ENCODE data around the gene CXorf49B.
"Not testable (repeated sequence)": the region's sequence is repeated elsewhere in the genome, so short reads cannot be mapped to it uniquely, and the experiment has no call there.

CXorf49B gene

GRCh38 chrX:71763049-71763448 lies at the start of gene CXorf49B:
TSS of gene CXorf49B (plus strand) at chrX:71763349. CDS start at chrX:71763424, 75 bp downstream.
- DNase-seq: not testable (repeated sequence)

GRCh38 chrX:71714064-71714463 lies 49.1 kb upstream of the CXorf49B start:
- not testable (repeated sequence) for DNase-seq

GRCh38 chrX:71715551-71715950 lies 47.6 kb upstream of the CXorf49B start:
- DNase-seq: not testable (repeated sequence)

- DNase-seq: not testable (repeated sequence)
Measured at GRCh38 chrX:71716323-71716722, 46.8 kb upstream of the CXorf49B start.

- not testable (repeated sequence) for DNase-seq
Measured at GRCh38 chrX:71718185-71718584, 45.0 kb upstream of the CXorf49B start, which contains the start of gene CXorf49. TSS of gene CXorf49 (minus strand) at chrX:71718285. CDS start at chrX:71718151, 134 bp downstream.

- DNase-seq: not testable (repeated sequence)
Measured at GRCh38 chrX:71719195-71719594, 44.0 kb upstream of the CXorf49B start.

- not testable (repeated sequence) for DNase-seq
Measured at GRCh38 chrX:71720289-71720886, 42.8 kb upstream of the CXorf49B start.

- not testable (repeated sequence) for DNase-seq
Measured at GRCh38 chrX:71760688-71761281, 2.4 kb upstream of the CXorf49B start.

GRCh38 chrX:71764832-71765231 lies 1.7 kb downstream of the CXorf49B start:
- not testable (repeated sequence) for DNase-seq

- not testable (repeated sequence) for DNase-seq
Measured at GRCh38 chrX:71765613-71766012, 2.5 kb downstream of the CXorf49B start.

- not testable (repeated sequence) for DNase-seq
Measured at GRCh38 chrX:71767134-71767533, 4.0 kb downstream of the CXorf49B start.

- DNase-seq: not testable (repeated sequence)
Measured at GRCh38 chrX:71778322-71778721, 15.2 kb downstream of the CXorf49B start.

- DNase-seq: not testable (repeated sequence)
Measured at GRCh38 chrX:71782225-71782949, 19.2 kb downstream of the CXorf49B start.

GRCh38 chrX:71782950-71783299 lies 19.8 kb downstream of the CXorf49B start:
- DNase-seq: not testable (repeated sequence)

- not testable (repeated sequence) for DNase-seq
Measured at GRCh38 chrX:71783569-71784347, 20.6 kb downstream of the CXorf49B start.

GRCh38 chrX:71784348-71784983 lies 21.3 kb downstream of the CXorf49B start:
- DNase-seq: not testable (repeated sequence)

- not testable (repeated sequence) for DNase-seq
Measured at GRCh38 chrX:71806450-71806849, 43.3 kb downstream of the CXorf49B start.

- no peak for DNase-seq
Measured at GRCh38 chrX:71809886-71810285, 46.7 kb downstream of the CXorf49B start.

- no peak for DNase-seq
Measured at GRCh38 chrX:71814123-71814912, 51.2 kb downstream of the CXorf49B start.

- DNase-seq: no peak
Measured at GRCh38 chrX:71815121-71815905, 52.2 kb downstream of the CXorf49B start.

- no peak for DNase-seq
Measured at GRCh38 chrX:71815906-71816156, 52.7 kb downstream of the CXorf49B start.

Data from right hindlimb (tissue), 1 donor.